BE2C (cell line): ENCODE results near the gene MEGF11.

Experiments used
- DNase-seq: peaks from one replicate; pipeline ENCODE4 v3.0.0-alpha.2; 2020
- H3K27me3 ChIP-seq: fragments of 250-450 bp; sonication (Bioruptor Pico); 2 replicates; pipeline ENCODE4 v1.5.1; 2020; ENCODE audit warnings: mild to moderate bottlenecking
- H3K36me3 ChIP-seq: fragments of 250-450 bp; sonication (Bioruptor Pico); 2 replicates; pipeline ENCODE4 v1.5.1; 2020; ENCODE audit warnings: mild to moderate bottlenecking
- H3K4me1 ChIP-seq: fragments of 250-450 bp; sonication (Bioruptor Pico); 2 replicates; pipeline ENCODE4 v1.5.1; 2020
- H3K4me3 ChIP-seq: 2 replicates; pipeline ENCODE4 v1.5.1; 2011; ENCODE audit warnings: low read depth, low read length
- H3K9me3 ChIP-seq: fragments of 250-450 bp; sonication (Bioruptor Pico); 2 replicates; pipeline ENCODE4 v1.5.1; 2020
- TF ChIP-seq, protein P1 (sequence below): IDR thresholded peaks from 2 replicates; pipeline ENCODE4 v1.5.1; 2012; ENCODE audit warnings: mild to moderate bottlenecking, low read depth, low read length

Gene MEGF11

GRCh38 chr15:66096688-66097058 is 156.9 kb downstream of the MEGF11 start:
- DNase-seq, result no peak

DNA sequence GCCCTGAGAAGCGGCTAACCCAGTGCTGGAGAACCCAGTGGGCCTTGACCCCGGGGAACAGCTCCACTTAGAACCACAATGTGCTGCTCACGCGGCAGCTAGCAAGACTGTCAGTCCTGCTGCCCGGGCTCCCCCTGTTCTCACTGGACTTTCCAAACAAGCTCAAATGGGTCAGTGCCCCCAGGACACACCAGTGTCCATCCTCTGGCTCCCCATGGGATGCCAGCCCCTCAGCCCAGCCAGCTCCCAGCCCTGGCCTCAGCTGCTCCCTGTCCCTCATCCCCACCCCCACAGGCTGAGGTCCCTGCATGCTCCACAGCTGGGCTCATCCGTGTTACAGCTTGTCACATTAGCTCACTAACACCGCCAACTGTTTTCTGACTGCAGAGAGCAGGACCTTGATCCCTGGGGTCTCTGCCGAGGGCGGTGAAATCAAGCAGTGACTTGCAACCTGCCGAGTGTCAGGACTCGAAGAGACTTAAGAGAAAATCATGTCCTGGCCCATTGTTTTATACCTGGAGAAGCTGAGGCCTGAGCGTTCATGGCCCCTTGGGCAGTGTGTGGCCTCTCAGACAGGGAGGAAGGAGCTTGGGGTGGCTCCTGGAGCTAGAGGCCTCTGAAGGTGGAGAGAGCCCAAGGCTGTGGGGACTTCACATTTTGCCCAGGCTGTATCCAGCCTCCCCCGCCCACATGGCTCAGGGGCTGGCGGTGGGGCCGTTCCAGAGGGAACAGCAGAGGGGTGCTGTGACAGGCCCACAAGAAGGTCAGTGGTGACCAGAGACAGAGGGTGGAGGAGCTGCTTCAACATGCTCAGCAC is 157.5 kb downstream of the MEGF11 start:
- Histone ChIP-seq H3K4me1 (no peaks in the 10 kb centered on the region), H3K27me3 (no peaks in the 10 kb centered on the region), H3K36me3 (no peaks in the 10 kb centered on the region), H3K9me3 (no peaks in the 10 kb centered on the region), H3K4me3 (no peak overlapping the region)
- TF ChIP-seq, protein P1, sequence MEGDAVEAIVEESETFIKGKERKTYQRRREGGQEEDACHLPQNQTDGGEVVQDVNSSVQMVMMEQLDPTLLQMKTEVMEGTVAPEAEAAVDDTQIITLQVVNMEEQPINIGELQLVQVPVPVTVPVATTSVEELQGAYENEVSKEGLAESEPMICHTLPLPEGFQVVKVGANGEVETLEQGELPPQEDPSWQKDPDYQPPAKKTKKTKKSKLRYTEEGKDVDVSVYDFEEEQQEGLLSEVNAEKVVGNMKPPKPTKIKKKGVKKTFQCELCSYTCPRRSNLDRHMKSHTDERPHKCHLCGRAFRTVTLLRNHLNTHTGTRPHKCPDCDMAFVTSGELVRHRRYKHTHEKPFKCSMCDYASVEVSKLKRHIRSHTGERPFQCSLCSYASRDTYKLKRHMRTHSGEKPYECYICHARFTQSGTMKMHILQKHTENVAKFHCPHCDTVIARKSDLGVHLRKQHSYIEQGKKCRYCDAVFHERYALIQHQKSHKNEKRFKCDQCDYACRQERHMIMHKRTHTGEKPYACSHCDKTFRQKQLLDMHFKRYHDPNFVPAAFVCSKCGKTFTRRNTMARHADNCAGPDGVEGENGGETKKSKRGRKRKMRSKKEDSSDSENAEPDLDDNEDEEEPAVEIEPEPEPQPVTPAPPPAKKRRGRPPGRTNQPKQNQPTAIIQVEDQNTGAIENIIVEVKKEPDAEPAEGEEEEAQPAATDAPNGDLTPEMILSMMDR, result no peak
- no peak for DNase-seq

More at GRCh38 chr15:66096688-66097058, 156.9 kb downstream of the MEGF11 start:
- Histone ChIP-seq H3K27me3 (no peaks in the 10 kb centered on the region), H3K9me3 (no peaks in the 10 kb centered on the region), H3K4me1 (no peaks in the 10 kb centered on the region), H3K36me3 (no peaks in the 10 kb centered on the region), H3K4me3 (no peak overlapping the region)
- TF ChIP-seq, protein P1, result no peak

DNA sequence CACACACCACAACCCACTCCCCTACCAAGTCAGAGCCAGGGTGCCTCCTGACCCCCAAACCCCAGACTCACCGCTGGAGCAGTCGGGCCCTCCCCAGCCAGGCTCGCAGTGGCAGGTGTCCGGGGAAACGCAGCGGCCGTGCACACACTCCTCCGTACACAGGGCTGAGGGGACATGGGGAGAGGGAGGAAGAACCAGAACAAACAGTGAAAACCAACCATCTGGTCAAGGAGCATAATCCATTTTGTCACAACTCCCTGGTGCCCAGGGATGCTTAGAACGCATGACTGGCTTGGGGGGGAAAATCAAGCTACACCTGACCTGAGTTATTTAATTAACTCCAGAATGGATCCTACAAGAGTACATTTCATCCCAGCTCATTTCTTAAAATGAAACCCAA is 159.2 kb downstream of the MEGF11 start:
- TF ChIP-seq, protein P1, result no peak
- DNase-seq, result no peak
- no peaks in the 10 kb centered on the region for H3K36me3 ChIP-seq

GRCh38 chr15:66092053-66093016 is 161.2 kb downstream of the MEGF11 start:
- Histone ChIP-seq H3K27me3 (no peaks in the 10 kb centered on the region), H3K4me3 (no peak overlapping the region), H3K9me3 (no peaks in the 10 kb centered on the region), H3K4me1 (0 out of 2 replicates have a peak, but pooled peaks cover 5% of the 10 kb centered on the region), H3K36me3 (no peaks in the 10 kb centered on the region)
- TF ChIP-seq, protein P1, result no peak
- DNase-seq, result no peak

More for the DNA sequence above, 159.2 kb downstream of the MEGF11 start:
- no peaks in the 10 kb centered on the region for H3K27me3 ChIP-seq
- H3K4me3 ChIP-seq, result no peak overlapping the region
- H3K4me1 ChIP-seq, result no peaks in the 10 kb centered on the region
- no peaks in the 10 kb centered on the region for H3K9me3 ChIP-seq

- Histone ChIP-seq H3K27me3 (no peaks in the 10 kb centered on the region), H3K36me3 (no peaks in the 10 kb centered on the region), H3K4me1 (0 out of 2 replicates have a peak, but pooled peaks cover 5% of the 10 kb centered on the region), H3K9me3 (no peaks in the 10 kb centered on the region), H3K4me3 (no peak overlapping the region)
- no peak for DNase-seq
- TF ChIP-seq, protein P1, result no peak
Observed at GRCh38 chr15:66089509-66089908, 164.0 kb downstream of the MEGF11 start.
